GM18951 (cell line): ENCODE measurements around the gene MTOR.

ENCODE experiments used
- POLR2A ChIP-seq: IDR thresholded peaks from 4 replicates; pipeline ENCODE4 v1.6.1; 2011; ENCODE audit warnings: mild to moderate bottlenecking; ENCODE audit not compliant: insufficient read length, insufficient read depth; ENCODE audit errors: extremely low read depth
- in situ Hi-C: fragments of 300-500 bp; cut with MboI; formaldehyde crosslinking; loops from one replicate; pipeline ENCODE4 v1.12.0; 2022; ENCODE audit warnings: low sequenced_read_pairs, mixed read lengths, inconsistent platforms; ENCODE audit not compliant: unreplicated experiment

MTOR gene

DNA sequence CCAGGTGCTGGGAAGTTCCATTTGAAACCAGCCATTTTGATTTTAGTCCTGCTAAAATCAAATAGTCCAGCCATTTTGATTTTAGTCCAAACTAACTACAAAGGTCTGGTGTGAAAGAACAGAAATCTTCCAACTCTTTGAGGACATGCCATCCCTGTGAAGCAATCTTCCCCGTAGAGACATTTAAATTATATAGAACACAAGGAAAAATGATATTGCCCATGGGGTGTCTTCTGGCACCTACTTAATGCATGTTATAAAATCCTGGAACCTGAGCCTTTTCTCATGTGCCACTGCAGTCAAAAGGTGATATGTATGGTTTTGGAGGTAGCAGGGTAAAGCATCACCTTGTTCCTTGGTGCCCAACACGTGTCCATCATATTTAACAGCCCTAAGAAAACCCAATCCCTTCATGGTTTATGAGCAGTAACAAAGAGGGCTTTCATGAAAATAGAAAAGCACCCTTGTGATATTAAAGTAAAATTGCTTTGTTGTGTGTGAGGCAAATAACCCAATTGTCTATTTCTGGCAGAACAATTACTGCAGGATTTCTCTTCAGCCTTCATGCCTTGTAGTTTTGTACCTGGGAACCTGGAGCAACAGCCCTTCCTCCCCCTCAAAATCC lies 46.9 kb downstream of the MTOR start:
- no peak for TF ChIP-seq POLR2A
- in situ Hi-C loops, result no loop called here

DNA sequence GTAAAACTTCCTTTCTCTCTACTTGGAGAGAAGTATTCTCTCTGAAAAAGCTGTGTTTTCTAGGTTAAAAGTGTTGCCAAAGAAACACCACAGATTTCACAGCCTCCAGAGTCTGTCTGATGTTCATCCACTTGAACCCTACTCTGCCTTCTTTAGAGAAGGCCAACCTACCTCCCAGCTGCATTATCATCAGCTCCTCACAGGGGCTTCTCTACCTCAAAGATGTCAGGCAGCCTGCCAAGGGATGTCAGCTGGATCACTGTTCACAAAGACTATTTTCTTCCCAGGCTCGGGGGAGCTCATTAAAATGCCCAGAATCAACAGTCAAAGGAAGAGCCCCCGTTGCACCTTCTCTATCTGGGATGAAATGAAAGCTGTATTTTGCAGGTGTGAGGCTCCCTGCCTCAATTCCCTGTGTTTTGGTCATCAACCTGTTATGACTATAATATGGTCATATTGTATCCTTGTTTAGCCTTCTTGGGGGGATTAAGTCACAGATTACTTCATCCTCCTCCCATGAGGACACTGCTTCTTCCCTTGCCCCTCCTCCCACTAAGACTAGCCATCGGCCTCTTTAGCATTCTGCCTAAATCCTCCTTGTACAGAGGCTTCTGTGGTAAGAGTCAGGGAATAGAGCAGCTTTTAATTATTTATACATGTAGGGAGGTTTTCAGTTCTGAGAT lies 47.5 kb downstream of the MTOR start:
- no peak for TF ChIP-seq POLR2A
- in situ Hi-C loops, result no loop called here

GRCh38 chr1:11211925-11212587 lies 50.3 kb downstream of the MTOR start:
- in situ Hi-C loops, result no loop called here
- no peak for TF ChIP-seq POLR2A

DNA sequence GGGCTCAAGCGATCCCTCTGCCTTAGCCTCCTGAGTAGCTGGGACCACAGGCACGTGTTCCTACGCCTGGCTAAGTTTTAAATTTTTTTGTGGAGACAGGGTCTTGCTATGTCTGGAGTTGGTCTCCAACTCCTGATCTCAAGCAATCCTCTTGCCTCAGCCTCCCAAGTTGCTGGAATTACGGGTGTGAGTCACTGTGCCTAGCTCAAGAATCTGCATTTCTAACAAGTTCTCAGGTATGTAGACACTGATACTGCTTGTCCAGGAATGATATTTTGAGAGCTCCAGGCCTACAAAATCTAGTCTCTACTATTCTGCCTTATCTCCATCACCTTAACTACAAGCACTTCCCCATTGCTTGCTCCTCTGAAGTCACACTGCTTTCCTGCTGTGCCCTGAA lies 50.9 kb downstream of the MTOR start:
- in situ Hi-C loops, result no loop called here
- TF ChIP-seq POLR2A, result no peak

DNA sequence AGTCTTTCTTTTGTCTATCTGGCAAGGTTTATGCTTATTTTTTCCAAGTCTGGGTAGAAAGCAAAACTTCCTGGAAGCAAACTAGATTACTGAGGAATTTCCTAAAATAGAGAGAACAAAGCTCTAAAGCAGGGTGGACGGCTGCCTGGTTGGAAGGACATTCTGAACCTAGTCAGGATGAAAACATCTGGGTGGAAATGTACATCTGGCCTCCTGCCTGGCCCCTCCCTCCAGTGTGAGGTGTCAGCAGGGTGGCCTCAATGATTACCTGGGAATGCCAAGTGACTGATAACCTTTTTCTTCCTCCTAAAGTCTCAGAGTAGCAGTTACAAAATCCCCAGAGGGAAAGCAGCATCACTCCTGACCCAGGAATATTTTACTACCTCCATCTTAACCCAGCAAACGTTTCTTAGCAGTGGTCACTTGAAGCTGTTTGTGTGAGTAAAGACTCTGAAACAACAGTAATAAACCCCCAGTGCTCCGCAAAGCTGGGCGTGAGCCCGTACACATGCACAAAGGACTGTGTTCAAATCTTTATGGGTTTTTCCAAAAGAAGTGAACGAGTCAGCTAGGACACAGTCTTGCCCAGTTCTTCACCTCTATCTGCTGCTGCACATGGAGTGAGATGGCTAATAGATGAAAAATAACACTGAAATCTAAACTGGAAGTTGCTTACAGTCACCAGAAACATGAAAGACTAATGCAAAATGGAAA lies 54.3 kb downstream of the MTOR start:
- in situ Hi-C loops, result no loop called here

GRCh38 chr1:11204396-11205190 lies 57.8 kb downstream of the MTOR start:
- in situ Hi-C loops, result no loop called here
- TF ChIP-seq POLR2A, result no peak

More for the DNA sequence above, 54.3 kb downstream of the MTOR start:
- TF ChIP-seq POLR2A, result no peak

DNA sequence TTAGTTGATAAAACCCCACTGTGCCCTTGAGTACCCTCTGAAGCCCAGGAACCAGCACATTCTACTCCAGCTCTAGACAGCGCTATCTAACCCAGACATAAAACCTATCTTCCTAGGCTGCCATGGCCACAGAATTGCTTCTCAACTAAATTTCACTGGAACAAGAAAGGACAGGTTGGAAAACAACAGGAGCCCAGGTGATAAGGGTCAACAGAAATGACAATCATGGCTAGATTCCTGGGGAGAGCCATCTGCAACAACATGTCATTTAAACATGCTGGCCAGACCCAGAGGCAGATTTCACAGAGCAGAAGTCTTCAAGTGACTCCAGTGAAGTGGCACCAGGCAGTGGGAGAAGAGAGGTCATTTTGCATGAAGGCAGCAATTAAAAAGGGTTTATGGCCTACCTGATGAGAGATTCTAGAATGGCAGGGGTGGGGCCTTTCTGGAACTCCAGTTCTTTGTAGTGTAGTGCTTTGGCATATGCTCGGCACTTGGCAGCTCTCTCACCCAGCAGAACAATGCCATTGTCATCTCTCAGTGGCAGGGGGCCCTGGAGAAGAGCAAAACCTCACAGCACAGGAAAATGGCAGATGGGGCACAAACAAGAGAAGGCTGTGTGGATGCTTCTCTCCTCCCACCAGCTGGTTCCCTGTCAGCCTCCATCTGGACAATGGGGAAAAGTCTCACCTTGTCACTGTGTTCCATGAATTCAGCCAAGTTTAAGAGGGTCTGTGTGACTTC lies 63.3 kb downstream of the MTOR start:
- no peak for TF ChIP-seq POLR2A
- in situ Hi-C loops, result no loop called here

DNA sequence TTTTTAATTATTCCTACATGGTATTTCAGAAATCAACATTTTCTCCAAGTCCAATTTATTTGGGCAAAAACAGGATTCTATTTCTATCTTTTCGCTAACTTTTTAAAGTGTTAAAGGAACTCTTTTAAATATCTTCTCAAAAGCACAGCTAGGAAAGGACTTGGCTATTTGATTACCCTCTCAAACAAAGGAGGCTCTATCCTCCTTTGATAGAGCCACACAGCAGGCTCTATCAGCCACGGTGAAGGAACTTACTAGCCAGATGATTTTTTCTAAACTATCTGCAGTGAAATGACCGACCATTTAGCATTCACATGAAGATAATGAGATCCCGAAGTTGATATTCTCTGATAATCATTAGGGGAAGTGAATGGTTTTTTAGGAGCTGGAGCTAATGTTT lies 64.1 kb downstream of the MTOR start:
- in situ Hi-C loops, result no loop called here
- no peak for TF ChIP-seq POLR2A

GRCh38 chr1:11197359-11197758 lies 65.0 kb downstream of the MTOR start:
- TF ChIP-seq POLR2A, result no peak
- in situ Hi-C loops, result no loop called here

DNA sequence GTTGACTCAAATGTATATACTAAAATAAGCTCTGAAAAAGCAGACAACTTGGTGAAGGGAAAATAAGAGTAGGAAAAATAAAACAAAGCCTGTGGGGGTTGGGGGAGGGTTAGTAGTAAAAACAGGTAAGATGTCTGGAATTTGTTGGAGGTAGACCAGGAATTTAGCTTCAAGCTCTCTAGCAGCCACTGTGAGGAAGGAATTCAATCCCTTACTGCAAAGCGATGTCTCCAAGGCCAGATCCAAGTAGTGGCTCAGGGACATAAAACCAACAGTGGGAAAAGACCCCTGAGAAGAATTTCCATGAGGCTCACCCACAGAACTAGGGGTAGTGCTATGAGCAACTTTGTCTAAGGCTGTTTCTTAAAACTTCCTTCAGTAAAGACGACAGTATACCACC lies 65.4 kb downstream of the MTOR start:
- in situ Hi-C loops, result no loop called here
- no peak for TF ChIP-seq POLR2A

DNA sequence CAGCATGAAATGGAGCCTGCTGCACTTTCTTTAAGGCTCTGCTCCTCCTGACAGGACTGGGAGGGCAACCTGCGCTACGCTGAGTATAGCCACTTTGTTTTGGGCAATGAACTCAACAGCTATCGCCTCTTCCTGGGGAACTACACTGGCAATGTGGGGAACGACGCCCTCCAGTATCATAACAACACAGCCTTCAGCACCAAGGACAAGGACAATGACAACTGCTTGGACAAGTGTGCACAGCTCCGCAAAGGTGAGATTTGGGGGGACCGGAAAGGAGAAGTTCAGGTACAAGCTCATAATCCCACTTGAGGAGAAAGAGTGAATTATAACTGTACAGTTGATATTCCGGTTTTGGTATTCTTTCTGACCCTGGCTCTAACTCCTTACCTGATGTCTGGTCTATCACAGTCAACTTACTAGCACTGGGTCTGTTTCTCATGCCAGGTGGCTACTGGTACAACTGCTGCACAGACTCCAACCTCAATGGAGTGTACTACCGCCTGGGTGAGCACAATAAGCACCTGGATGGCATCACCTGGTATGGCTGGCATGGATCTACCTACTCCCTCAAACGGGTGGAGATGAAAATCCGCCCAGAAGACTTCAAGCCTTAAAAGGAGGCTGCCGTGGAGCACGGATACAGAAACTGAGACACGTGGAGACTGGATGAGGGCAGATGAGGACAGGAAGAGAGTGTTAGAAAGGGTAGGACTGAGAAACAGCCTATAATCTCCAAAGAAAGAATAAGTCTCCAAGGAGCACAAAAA lies 67.8 kb downstream of the MTOR start:
- in situ Hi-C loops, result no loop called here
- TF ChIP-seq POLR2A, result no peak
